GM19035 (cell line): Measurements from ENCODE around the gene DAW1.
"Not testable (repeated sequence)": the region's sequence is repeated elsewhere in the genome, so short reads cannot be mapped to it uniquely, and the experiment has no call there.

ENCODE experiments used
- ATAC-seq: cut with Tn5 transposase; IDR thresholded peaks from one replicate; pipeline ENCODE4 v1.9.1; 2021; ENCODE audit not compliant: unreplicated experiment

DAW1 gene

GRCh38 chr2:227908266-227909054 lies 37.0 kb downstream of the DAW1 start:
- ATAC-seq: no peak

GRCh38 chr2:227914362-227914761 lies 42.9 kb downstream of the DAW1 start:
- ATAC-seq: no peak

- no peak for ATAC-seq
Observed at GRCh38 chr2:227921648-227922047, 50.2 kb downstream of the DAW1 start.

GRCh38 chr2:227932001-227932400 lies 60.6 kb downstream of the DAW1 start:
- ATAC-seq: no peak

- no peak for ATAC-seq
Observed at GRCh38 chr2:227932403-227932802, 61.0 kb downstream of the DAW1 start.

GRCh38 chr2:227933884-227934283 lies 62.5 kb downstream of the DAW1 start:
- ATAC-seq: no peak

- ATAC-seq: not testable (repeated sequence)
Observed at GRCh38 chr2:227936249-227936648, 64.8 kb downstream of the DAW1 start.

GRCh38 chr2:227939271-227940027 lies 68.0 kb downstream of the DAW1 start:
- ATAC-seq: peak; percentile 72

GRCh38 chr2:227942021-227942420 lies 70.6 kb downstream of the DAW1 start:
- ATAC-seq: peak; percentile 51

- ATAC-seq: no peak
Observed at GRCh38 chr2:227942965-227943364, 71.5 kb downstream of the DAW1 start.

GRCh38 chr2:227960317-227960716 lies 88.9 kb downstream of the DAW1 start:
- no peak for ATAC-seq

GRCh38 chr2:227971619-227972230 lies 100.3 kb downstream of the DAW1 start:
- no peak for ATAC-seq

- no peak for ATAC-seq
Observed at GRCh38 chr2:227973241-227973640, 101.8 kb downstream of the DAW1 start.
